Prostate gland (tissue), 2 donors: Measurements from ENCODE around the gene C6orf132. TPM values are rescaled to one million over a fixed set of nuclear protein-coding genes. Genes with fewer than 3 reads are reported as not detected.
"Not testable (repeated sequence)": the region's sequence is repeated elsewhere in the genome, so short reads cannot be mapped to it uniquely, and the experiment has no call there.

Experiments used
- DNase-seq: peaks from one replicate; pipeline ENCODE4 v3.0.0-alpha.2; 2019; ENCODE audit warnings: low spot score
- H3K27ac ChIP-seq, 2 donors: fragments of 200-600 bp; sonication (generic); 2 replicates each; pipeline ENCODE4 v1.5.1; 2017 to 2019
- H3K27me3 ChIP-seq: fragments of 200-600 bp; sonication (generic); replicated peaks from 2 replicates; pipeline ENCODE4 v1.5.1; 2019; ENCODE audit not compliant: insufficient read depth
- H3K36me3 ChIP-seq, 2 donors: fragments of 200-600 bp; sonication (generic); 1 replicate in 1 of 2; 2 replicates in 1 of 2; pipeline versions ENCODE4 v1.5.1 to v1.8.1; 2017 to 2019
- H3K4me1 ChIP-seq: fragments of 200-600 bp; sonication (generic); replicated peaks from 2 replicates; pipeline ENCODE4 v1.5.1; 2019
- H3K4me3 ChIP-seq, 2 donors: fragments of 200-600 bp; sonication (generic); 2 replicates each; pipeline ENCODE4 v1.5.1; 2017 to 2019
- H3K9me3 ChIP-seq: fragments of 200-600 bp; sonication (generic); 2 replicates; pipeline ENCODE4 v1.5.1; 2017
- POLR2A ChIP-seq: fragments of 450-650 bp; IDR thresholded peaks from one replicate; pipeline ENCODE4 v1.6.1; 2016; ENCODE audit warnings: antibody characterized with exemption, mild to moderate bottlenecking
- POLR2AphosphoS5 ChIP-seq: sonication (generic); formaldehyde crosslinking; IDR thresholded peaks from one replicate; pipeline ENCODE4 v1.6.1; 2017; ENCODE audit warnings: antibody characterized with exemption
- WGBS: methylation state at CpG from one replicate; pipeline ENCODE4 v1.1.5; 2018; 5-methylcytosine and 5-hydroxymethylcytosine counted together
- intact Hi-C: fragments of 100-400 bp; cut with DNase I; formaldehyde crosslinking; loops from one replicate; pipeline ENCODE4 v1.14.2; 2022
- total RNA-seq, 2 donors: library from RNA; depleted of rRNA; stranded (reverse); fragments of >200 nt; gene quantifications; one replicate each; pipeline ENCODE4 v1.1.0, GENCODE V29; 2016
- TF ChIP-seq, protein P1 (sequence below), 4 experiments: fragments of 200-600 bp in 2 of 4; fragments of 450-650 bp in 2 of 4; sonication (generic) in 2 of 4; IDR thresholded peaks; 1 replicate in 3 of 4; 2 replicates in 1 of 4; pipeline ENCODE4 v1.5.1; 2016 to 2019; ENCODE audit warnings: antibody characterized with exemption in 4 of 4, mild to moderate bottlenecking in 2 of 4, moderate library complexity in 2 of 4

C6orf132 gene
- total RNA-seq, 2 donors from 2014 or later, result 30.8 to 45.9 TPM

DNA sequence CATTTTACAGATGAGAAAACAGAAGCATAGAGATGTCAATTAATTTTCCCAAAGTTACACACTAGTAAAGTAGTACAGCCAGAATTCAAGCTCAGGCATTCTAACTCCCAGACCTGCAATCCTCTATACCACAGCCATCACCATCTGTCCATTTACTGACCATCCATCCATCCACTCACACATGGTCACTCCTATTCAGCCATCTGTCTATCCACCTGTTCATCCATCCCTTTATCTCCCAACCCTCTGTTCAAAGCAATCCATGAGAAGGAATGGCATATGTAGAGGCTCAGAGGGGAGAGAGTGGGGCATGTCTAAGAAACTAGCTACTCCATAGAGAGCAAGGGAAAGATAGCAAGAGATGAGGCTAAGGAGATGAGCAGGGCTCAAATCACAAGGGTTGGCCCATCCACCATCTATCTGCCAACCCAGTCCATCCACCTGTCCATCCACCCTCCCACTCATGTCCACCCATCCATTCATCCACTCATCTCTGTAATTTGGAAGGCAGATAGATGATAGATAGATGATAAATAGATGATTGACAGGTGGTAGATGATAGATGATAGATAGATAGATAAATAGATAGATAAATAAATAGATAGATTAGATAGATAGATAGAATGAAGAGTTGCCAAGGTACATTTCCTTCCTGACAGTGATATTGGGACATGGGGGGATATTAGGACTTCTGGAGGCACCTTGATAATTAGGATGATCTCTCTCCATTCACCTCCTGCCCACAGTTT is 12.2 kb upstream of the C6orf132 start:
- intact Hi-C loops, result no loop called here
- no peak for TF ChIP-seq POLR2A
- TF ChIP-seq POLR2AphosphoS5, result no peak
- TF ChIP-seq, protein P1, sequence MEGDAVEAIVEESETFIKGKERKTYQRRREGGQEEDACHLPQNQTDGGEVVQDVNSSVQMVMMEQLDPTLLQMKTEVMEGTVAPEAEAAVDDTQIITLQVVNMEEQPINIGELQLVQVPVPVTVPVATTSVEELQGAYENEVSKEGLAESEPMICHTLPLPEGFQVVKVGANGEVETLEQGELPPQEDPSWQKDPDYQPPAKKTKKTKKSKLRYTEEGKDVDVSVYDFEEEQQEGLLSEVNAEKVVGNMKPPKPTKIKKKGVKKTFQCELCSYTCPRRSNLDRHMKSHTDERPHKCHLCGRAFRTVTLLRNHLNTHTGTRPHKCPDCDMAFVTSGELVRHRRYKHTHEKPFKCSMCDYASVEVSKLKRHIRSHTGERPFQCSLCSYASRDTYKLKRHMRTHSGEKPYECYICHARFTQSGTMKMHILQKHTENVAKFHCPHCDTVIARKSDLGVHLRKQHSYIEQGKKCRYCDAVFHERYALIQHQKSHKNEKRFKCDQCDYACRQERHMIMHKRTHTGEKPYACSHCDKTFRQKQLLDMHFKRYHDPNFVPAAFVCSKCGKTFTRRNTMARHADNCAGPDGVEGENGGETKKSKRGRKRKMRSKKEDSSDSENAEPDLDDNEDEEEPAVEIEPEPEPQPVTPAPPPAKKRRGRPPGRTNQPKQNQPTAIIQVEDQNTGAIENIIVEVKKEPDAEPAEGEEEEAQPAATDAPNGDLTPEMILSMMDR (IDR thresholded peaks at IDR 0.05), result no peak

DNA sequence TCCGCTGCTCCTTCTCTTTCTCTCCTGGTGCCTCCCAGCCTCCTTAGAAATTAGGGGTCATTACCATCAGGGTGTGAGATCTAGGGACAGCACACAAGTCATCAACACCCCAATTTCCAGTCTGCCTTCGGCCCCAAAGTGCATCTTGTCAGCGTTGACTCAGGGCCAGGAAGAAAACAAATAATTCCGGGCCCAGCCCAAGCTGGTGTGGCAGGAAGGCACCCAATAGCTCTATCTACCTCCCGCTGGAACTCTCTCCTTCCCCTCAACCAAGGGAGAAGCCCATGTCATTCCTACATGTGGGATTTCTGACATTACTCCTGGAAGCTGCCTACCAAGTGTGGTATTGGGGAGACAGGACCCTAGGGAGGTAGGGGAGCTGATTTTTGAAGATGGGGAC is 11.5 kb upstream of the C6orf132 start:
- H3K4me1 ChIP-seq, result no peaks in the 10 kb centered on the region
- H3K27ac ChIP-seq, result no peak overlapping the region
- no peaks in the 10 kb centered on the region for H3K36me3 ChIP-seq
- no peaks in the 10 kb centered on the region for H3K9me3 ChIP-seq
- H3K27me3 ChIP-seq, result no peaks in the 10 kb centered on the region
- H3K4me3 ChIP-seq, result no peak overlapping the region
- WGBS, result 47% methylated on average over 5 of the region's 5 CpGs
- no peak for DNase-seq
- intact Hi-C loops, result no loop called here
- TF ChIP-seq POLR2AphosphoS5, result no peak
- TF ChIP-seq, protein P1 (IDR thresholded peaks at IDR 0.05), result no peak

More for the DNA sequence above, 12.2 kb upstream of the C6orf132 start:
- H3K4me1 ChIP-seq, result no peaks in the 10 kb centered on the region
- H3K27me3 ChIP-seq, result no peaks in the 10 kb centered on the region
- no peak for DNase-seq
- H3K36me3 ChIP-seq, result no peaks in the 10 kb centered on the region
- no peak overlapping the region for H3K27ac ChIP-seq
- H3K9me3 ChIP-seq, result no peaks in the 10 kb centered on the region
- no peak overlapping the region for H3K4me3 ChIP-seq

DNA sequence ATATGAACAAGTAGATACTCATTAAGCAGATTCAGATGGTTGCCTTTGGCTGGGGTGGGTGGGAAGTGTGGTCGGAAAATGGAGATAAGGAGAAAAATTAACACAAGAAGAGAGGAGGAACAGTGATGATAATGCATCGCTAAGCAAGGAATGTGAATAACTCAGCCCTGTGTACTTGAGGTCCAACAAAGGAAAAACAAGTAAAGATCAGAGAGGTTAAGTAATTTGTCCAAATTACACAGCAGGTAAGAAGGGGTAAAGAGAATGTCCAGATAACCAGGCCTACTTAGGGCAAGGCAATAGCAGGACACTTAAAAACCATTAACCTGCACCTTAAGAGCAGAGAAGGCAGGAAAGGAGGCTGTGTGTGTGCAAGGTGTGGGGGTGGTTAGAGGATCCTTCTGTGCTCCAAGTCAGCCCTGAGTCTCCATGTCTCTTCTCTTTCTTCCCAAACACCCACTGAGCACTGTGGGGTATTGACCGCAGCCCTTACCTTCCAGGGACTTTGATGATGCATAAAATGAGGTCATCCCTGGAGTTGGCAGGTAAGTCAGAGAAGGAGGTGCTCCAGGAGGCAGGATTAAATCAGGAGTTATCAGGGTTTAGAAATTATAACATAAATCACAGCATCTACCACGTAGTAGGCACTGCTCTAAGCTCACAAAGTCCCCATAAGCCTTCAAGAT is 10.3 kb upstream of the C6orf132 start:
- intact Hi-C loops, H3K27ac ChIP-seq, H3K4me1 ChIP-seq, DNase-seq, H3K9me3 ChIP-seq, H3K27me3 ChIP-seq, H3K36me3 ChIP-seq, H3K4me3 ChIP-seq: not testable (repeated sequence)
- WGBS, result 95% methylated on average over 4 of the region's 4 CpGs

DNA sequence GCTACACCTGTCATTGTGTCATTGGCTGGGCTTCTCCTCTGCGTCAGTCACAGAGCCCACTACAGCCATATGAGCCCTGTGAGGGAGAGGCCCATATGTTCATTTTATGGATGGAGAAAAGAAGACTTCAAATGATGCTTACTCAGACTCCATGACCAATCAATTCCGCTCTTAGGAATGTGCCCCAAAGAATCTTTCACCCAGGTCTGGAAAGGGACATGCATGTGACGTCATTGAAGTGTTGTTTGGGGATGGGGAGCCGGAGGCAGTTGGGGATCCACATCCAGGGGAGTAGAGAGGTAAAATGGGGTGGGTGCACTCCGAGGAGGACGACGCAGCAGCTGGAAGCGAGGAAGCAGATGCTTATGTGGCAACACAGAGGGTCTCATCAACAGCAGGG is 9.6 kb upstream of the C6orf132 start:
- Histone ChIP-seq H3K36me3 (no peaks in the 10 kb centered on the region), H3K4me3 (no peak overlapping the region), H3K27me3 (no peaks in the 10 kb centered on the region), H3K9me3 (no peaks in the 10 kb centered on the region), H3K27ac (no peak overlapping the region), H3K4me1 (no peaks in the 10 kb centered on the region)
- 85% methylated on average over 8 of the region's 8 CpGs for WGBS
- TF ChIP-seq, protein P1 (IDR thresholded peaks at IDR 0.05), result no peak
- TF ChIP-seq POLR2A (no peak), POLR2AphosphoS5 (no peak)
- intact Hi-C loops, result no loop called here
- DNase-seq, result no peak

DNA sequence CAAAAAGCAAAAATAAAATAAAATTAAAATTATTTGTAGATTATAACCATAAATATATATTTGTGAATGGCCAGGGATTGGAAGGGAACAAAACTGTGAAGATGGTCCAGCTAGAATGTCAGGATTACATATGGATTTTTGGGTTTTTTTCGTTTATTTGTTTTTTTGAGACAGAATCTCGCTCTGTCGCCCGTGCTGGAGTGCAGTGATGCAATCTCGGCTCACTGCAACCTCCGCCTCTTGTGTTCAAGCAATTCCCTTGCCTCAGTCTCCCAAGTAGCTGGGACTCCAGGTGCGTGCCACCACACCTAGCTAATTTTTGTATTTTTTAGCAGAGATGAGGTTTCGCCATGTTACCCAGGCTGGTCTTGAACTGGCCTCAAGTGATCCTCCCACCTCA is 7.8 kb upstream of the C6orf132 start:
- H3K27me3 ChIP-seq, result no peaks in the 10 kb centered on the region
- no peaks in the 10 kb centered on the region for H3K9me3 ChIP-seq
- no peak overlapping the region for H3K27ac ChIP-seq
- no peaks in the 10 kb centered on the region for H3K36me3 ChIP-seq
- no peak overlapping the region for H3K4me3 ChIP-seq
- DNase-seq, result no peak
- intact Hi-C loops, result no loop called here
- no peaks in the 10 kb centered on the region for H3K4me1 ChIP-seq
- no peak for TF ChIP-seq POLR2AphosphoS5
- no peak for TF ChIP-seq POLR2A
- TF ChIP-seq, protein P1 (IDR thresholded peaks at IDR 0.05), result no peak
- WGBS, result 94% methylated on average over 8 of the region's 8 CpGs
